GM10248 (cell line): ENCODE results near the gene RASA3.

Experiments
- CTCF ChIA-PET: fragments of 300-600 bp; sonication (Branson Sonifier 250); formaldehyde crosslinking; extraction: SDS; loops from one replicate; lab custom pipeline; 2021; ENCODE audit warnings: antibody characterized with exemption; lab: Yijun Ruan, JAX
- POLR2A ChIA-PET: fragments of 350-650 bp; sonication (Branson Sonifier 250); formaldehyde crosslinking; extraction: SDS; loops from one replicate; lab custom pipeline; 2020; ENCODE audit warnings: antibody characterized with exemption; lab: Yijun Ruan, JAX
- DNase-seq: peaks from one replicate; pipeline ENCODE4 v3.0.0; 2012; ENCODE audit errors: extremely low spot score
- CTCF ChIP-seq: IDR thresholded peaks from 2 replicates; pipeline ENCODE4 v1.5.1; 2012; ENCODE audit warnings: mild to moderate bottlenecking, low read depth; ENCODE audit errors: extremely low read depth, missing control alignments, control extremely low read depth

The RASA3 gene

GRCh38 chr13:114108141-114108761 lies 24.2 kb downstream of the RASA3 start:
- no peak for TF ChIP-seq CTCF
- ChIA-PET CTCF (no interaction called here), POLR2A (no interaction called here)
- no peak for DNase-seq

GRCh38 chr13:114107686-114108081 lies 24.7 kb downstream of the RASA3 start:
- no peak for DNase-seq
- CTCF ChIA-PET = no interaction called here
- no peak for TF ChIP-seq CTCF
- POLR2A ChIA-PET = no interaction called here

DNA sequence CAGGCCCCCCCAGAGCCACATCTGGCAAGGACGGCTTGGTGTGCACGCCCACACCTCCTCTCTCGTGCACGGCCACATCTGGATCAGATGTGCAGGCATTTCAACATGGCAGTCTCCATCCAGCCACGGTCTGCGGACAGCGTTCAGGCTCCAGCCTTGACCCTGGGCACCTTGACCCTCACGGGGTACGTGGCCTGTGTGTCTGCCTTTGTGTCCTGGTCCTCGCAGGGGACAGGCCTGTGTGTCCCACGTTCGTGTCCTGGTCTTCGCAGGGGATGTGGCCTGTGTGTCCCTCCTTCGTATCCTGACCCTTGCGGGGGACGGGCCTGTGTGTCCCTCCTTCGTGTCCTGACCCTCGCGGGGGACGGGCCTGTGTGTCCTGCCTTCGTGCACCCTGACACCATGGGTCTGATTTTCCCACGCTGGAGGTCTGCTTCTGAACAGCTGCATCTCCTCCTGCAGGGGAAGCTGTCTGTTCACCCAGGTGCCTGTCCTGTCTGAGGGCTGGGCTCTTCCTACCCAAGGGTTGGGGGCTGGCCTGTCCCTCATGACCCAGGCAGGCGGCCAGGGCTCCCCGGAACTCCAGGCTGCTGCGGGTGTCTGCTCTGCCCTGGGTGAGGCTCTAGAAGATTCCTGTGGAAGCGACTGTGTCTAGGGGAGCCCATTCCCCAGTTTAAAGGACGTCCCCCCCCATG lies 25.3 kb downstream of the RASA3 start:
- DNase-seq = no peak
- ChIA-PET POLR2A (no interaction called here), CTCF (interaction anchor here (2.2 kb wide), 1 partner anchor 12 kb away, joined by 8 read pairs; no protein-coding TSS in a partner anchor)
- TF ChIP-seq CTCF = no peak

DNA sequence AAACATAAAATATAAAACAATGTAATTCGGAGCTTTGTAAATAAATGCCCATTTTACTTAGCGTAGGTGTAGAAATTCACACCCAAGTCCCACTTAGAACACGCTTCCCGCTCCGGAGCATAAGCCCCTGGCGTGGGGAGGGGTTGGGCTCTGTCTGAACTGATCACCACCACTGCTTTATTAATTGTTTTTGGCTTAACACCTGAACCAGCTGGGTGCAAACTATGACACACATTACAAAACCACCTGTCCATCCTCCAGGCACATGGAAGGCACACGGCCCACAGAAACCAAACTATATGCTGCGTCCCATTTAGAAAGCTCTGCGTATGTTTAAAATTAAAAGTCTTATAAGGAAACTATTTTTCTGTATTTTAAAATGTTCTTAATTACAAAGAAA lies 25.9 kb downstream of the RASA3 start:
- POLR2A ChIA-PET = no interaction called here
- CTCF ChIA-PET = interaction anchor here (2.2 kb wide), 1 partner anchor 12 kb away, joined by 8 read pairs; no protein-coding TSS in a partner anchor
- no peak for DNase-seq
- no peak for TF ChIP-seq CTCF

GRCh38 chr13:114105521-114106225 lies 26.8 kb downstream of the RASA3 start:
- DNase-seq = no peak
- no peak for TF ChIP-seq CTCF
- CTCF ChIA-PET = interaction anchor here (2.2 kb wide), 1 partner anchor 11 kb away, joined by 8 read pairs; no protein-coding TSS in a partner anchor
- POLR2A ChIA-PET = no interaction called here

DNA sequence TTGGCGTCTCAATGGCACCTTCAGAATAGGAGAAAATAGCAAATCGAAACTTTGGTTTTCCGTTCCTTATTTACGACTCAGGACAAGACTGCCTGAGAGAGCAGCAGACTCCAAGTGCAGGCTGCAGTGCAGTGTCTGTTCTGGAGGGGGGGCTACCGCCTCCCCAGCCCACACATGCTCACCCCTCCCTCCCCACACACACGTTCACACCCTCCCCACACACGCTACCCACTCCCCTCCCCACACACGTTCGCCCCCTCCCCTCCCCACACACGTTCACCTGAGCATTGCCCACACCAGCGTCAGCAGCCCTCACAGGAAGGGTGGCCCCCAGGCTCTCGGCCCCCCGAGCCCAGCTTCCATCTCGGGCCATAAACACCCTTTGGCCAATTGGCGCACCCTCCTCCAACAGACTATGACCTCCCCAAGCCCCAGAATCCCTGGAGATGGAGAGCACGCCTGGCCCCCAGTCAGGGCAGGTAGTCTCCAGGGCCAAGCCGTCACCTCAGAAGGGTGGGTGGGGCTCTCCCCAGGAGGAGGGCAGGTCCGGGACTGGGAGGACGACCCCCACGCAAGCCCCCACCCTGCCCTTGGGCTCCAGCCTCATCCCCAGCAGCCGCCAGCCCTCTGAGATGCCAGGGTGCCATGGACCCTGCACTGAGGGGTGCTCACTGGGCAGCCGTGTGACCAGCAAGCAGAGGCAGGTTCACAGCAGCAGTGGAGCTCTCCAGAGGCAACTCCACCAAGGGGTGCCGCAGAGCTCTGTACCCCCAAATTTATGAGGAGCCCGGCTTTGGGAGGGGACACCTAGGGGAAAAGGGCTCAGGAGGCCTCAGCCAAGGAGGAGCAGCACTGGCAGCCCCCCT lies 27.5 kb downstream of the RASA3 start:
- ChIA-PET CTCF (interaction anchor here (2.2 kb wide), 1 partner anchor 10 kb away, joined by 8 read pairs; no protein-coding TSS in a partner anchor), POLR2A (no interaction called here)
- no peak for TF ChIP-seq CTCF
- DNase-seq = no peak
